Measurements from ENCODE around the gene NBL1. TPM values are rescaled to one million over a fixed set of nuclear protein-coding genes. Genes with fewer than 3 reads are reported as not detected.
A peak's percentile ranks its signal among the peaks of the same experiment; 100 is the strongest.

Gene NBL1
- total and polyA plus RNA-seq, 10 of the 15 experiments (the other 5 are each of a cell fraction or from before 2014, with no cell fraction given), result 0.13 to 2.4 (median 0.81) TPM; not detected in 1

- Histone ChIP-seq H3K27me3 (replicated peaks in 1 of 2; ENCODE audit: control insufficient read depth in 2 of 2, insufficient read depth in 2 of 2, low read length in 1 of 2) (peaks cover 0 to 2% of the 10 kb centered on the region in 2 experiments; a peak in 1 of 4 replicates), H2AFZ (ENCODE audit: control insufficient read depth, low read depth, low read length) (no peak overlapping the region), H3K4me1 (ENCODE audit: control insufficient read depth, insufficient read depth, low read length) (peaks cover 6% of the 10 kb centered on the region; the same call in 1 of the 2 replicates), H3K36me3 (ENCODE audit: control insufficient read depth in 2 of 2, insufficient read depth in 2 of 2, low read length in 1 of 2) (no peaks in the 10 kb centered on the region), H3K9ac (ENCODE audit: control insufficient read depth, insufficient read depth, low read length) (no peak overlapping the region), H3K4me3 (peak overlapping the region; percentile 41; the same call in 1 of the 2 replicates), H3K9me3 (replicated peaks; ENCODE audit: control insufficient read depth, insufficient read depth, low read length) (no peaks in the 10 kb centered on the region), H3K4me2 (ENCODE audit: control insufficient read depth, insufficient read depth) (peak overlapping the region; percentile 0; the same call in 1 of the 2 replicates), H4K20me1 (ENCODE audit: control insufficient read depth, insufficient read depth) (no peaks in the 10 kb centered on the region), H3K79me2 (ENCODE audit: control insufficient read depth, insufficient read depth, low read length) (no peaks in the 10 kb centered on the region), H3K27ac (ENCODE audit: control insufficient read depth, insufficient read depth) (no peak overlapping the region)
- in situ Hi-C loops (cut with MboI), result no loop called here
- FAIRE-seq (no peak), ATAC-seq (no peak), DNase-seq (ENCODE audit: low read depth, low spot score) (no peak)
- POLR2A ChIA-PET, result no interaction called here
- BruUV-seq (replicated peaks), result no TSS peak
- intact Hi-C loops (cut with micrococcal nuclease; ENCODE audit: unreplicated experiment), result no loop called here
- CTCF ChIA-PET, result interaction anchor here (3.8 kb wide), 1 partner anchor 38 kb away, joined by 28 read pairs; no protein-coding TSS in a partner anchor
- SMC1A ChIA-PET (ENCODE audit: uncharacterized antibody, unreplicated experiment), result no interaction called here
- RAD21 ChIA-PET (ENCODE audit: unreplicated experiment), result no interaction called here
- TF ChIP-seq MYB (IDR thresholded peaks at IDR 0.05; ENCODE audit: borderline replicate concordance, low read depth, low read length), result no peak
- TF ChIP-seq RUNX3 (IDR thresholded peaks at IDR 0.05; ENCODE audit: low read length), result no peak
- no peak for TF ChIP-seq CEBPZ (IDR thresholded peaks at IDR 0.05; ENCODE audit: low read depth, low read length)
- WGBS (ENCODE audit: insufficient coverage, insufficient replicate concordance, low lambda C conversion rate, missing lambda C conversion rate), result 49% methylated on average over 67 of the region's 84 CpGs
These were observed 21.7 kb downstream of the NBL1 start for GRCh38 chr1:19665496-19666465.

Measured in GM12878 (cell line).